ENCODE results near the gene ZBTB34. TPM values are rescaled to one million over a fixed set of nuclear protein-coding genes. Genes with fewer than 3 reads are reported as not detected.

Gene ZBTB34
- total RNA-seq, 1 donor from 2014 or later, result 21.9 TPM

DNA sequence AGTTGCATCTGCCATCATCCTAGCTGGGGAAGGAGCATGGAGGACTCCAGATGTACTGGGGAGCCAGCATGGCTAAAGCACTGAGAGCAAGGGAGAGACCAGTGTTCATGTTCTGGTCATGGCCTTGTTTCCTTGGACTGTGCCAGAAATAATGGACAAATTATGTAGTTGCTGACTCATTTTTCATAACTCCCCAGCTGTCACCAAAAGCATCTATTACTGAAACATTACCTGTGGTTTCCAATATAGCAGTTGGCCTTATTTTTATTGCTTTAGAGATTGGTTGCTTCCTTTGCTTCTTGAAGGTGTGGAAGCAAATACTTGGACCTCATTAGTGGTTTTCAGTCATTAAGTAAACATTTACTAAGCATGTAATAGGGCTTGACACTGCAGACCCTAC is 65.4 kb downstream of the ZBTB34 start:
- Histone ChIP-seq H2AFZ (replicated peaks) (no peak overlapping the region), H3F3A (ENCODE audit: low read depth) (peaks cover 8% of the 10 kb centered on the region), H3K4me2 (no peak overlapping the region), H3K9ac (no peak overlapping the region), H3K79me2 (ENCODE audit: low read depth) (no peaks in the 10 kb centered on the region), H3K9me3 (ENCODE audit: low read depth) (no peaks in the 10 kb centered on the region), H3K27me3 (no peaks in the 10 kb centered on the region), H3K36me3 (no peaks in the 10 kb centered on the region), H3K4me3 (no peak overlapping the region), H3K4me1 (peaks cover 15% of the 10 kb centered on the region), H4K20me1 (ENCODE audit: low read depth) (peaks cover 18% of the 10 kb centered on the region), H3K27ac (no peak overlapping the region)
- H3K9me3 Mint-ChIP-seq, result no peaks in the 10 kb centered on the region
- H3K36me3 Mint-ChIP-seq, result no peaks in the 10 kb centered on the region
- no peaks in the 10 kb centered on the region for H3K27me3 Mint-ChIP-seq (ENCODE audit: insufficient read depth, low read depth)
- no peak overlapping the region for H3K4me3 Mint-ChIP-seq
- H3K4me1 Mint-ChIP-seq, result no peaks in the 10 kb centered on the region
- DNase-seq (ENCODE audit: low spot score), result no peak
- TF ChIP-seq CTCF (IDR thresholded peaks at IDR 0.05) (no peak), EZH2 (IDR thresholded peaks at IDR 0.05) (no peak), EZH2phosphoT487 (IDR thresholded peaks at IDR 0.05) (no peak)
- H3K27ac Mint-ChIP-seq, result no peak overlapping the region

- H3K36me3 ChIP-seq, result no peaks in the 10 kb centered on the region
- no peaks in the 10 kb centered on the region for H3K27me3 Mint-ChIP-seq (ENCODE audit: insufficient read depth, low read depth)
- H3K4me1 Mint-ChIP-seq, result no peaks in the 10 kb centered on the region
- peaks cover 15% of the 10 kb centered on the region for H3K4me1 ChIP-seq
- no peaks in the 10 kb centered on the region for H3K9me3 ChIP-seq (ENCODE audit: low read depth)
- no peaks in the 10 kb centered on the region for H3K9me3 Mint-ChIP-seq
- no peak overlapping the region for H3K4me3 ChIP-seq
- no peak overlapping the region for H3K4me2 ChIP-seq
- H3K9ac ChIP-seq, result no peak overlapping the region
- no peak for DNase-seq (ENCODE audit: low spot score)
- no peaks in the 10 kb centered on the region for H3K36me3 Mint-ChIP-seq
- no peaks in the 10 kb centered on the region for H3K27me3 ChIP-seq
- no peak overlapping the region for H3K27ac ChIP-seq
- H3K27ac Mint-ChIP-seq, result no peak overlapping the region
- no peak overlapping the region for H3K4me3 Mint-ChIP-seq
- peaks cover 8% of the 10 kb centered on the region for H3F3A ChIP-seq (ENCODE audit: low read depth)
- no peak overlapping the region for H2AFZ ChIP-seq (replicated peaks)
- TF ChIP-seq EZH2phosphoT487 (IDR thresholded peaks at IDR 0.05), result no peak
- TF ChIP-seq CTCF (IDR thresholded peaks at IDR 0.05), result no peak
- no peak for TF ChIP-seq EZH2 (IDR thresholded peaks at IDR 0.05)
- peaks cover 18% of the 10 kb centered on the region for H4K20me1 ChIP-seq (ENCODE audit: low read depth)
- H3K79me2 ChIP-seq (ENCODE audit: low read depth), result no peaks in the 10 kb centered on the region
Observed at GRCh38 chr9:126926364-126926763, 65.9 kb downstream of the ZBTB34 start.

DNA sequence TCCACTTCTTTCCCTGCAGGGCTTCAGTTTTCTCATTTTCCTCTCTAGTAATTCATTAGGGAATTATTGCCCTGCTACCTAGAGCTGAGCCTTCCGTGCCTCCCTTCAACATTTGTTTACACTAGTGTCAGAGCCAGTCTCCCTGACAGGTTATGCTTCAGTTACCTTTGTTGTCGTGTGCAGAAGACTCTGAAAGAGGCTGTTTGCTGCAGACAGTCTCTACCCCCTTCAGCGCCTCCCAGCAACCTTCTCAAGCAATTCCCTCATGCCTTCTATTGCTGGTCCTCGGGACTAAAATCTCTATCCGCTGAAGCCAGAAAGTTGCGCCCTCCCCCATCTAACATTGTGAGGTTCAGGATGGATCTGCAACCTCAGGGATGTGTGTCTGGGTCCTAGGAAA is 67.0 kb downstream of the ZBTB34 start:
- Histone ChIP-seq H3K27ac (no peak overlapping the region), H3K27me3 (no peaks in the 10 kb centered on the region), H3K4me3 (no peak overlapping the region), H3K4me1 (peaks cover 18% of the 10 kb centered on the region), H3K9ac (no peak overlapping the region), H4K20me1 (ENCODE audit: low read depth) (peaks cover 18% of the 10 kb centered on the region), H3K9me3 (ENCODE audit: low read depth) (no peaks in the 10 kb centered on the region), H3F3A (ENCODE audit: low read depth) (peaks cover 8% of the 10 kb centered on the region), H3K36me3 (no peaks in the 10 kb centered on the region), H2AFZ (replicated peaks) (no peak overlapping the region), H3K4me2 (peak overlapping the region; percentile 7), H3K79me2 (ENCODE audit: low read depth) (no peaks in the 10 kb centered on the region)
- H3K9me3 Mint-ChIP-seq, result no peaks in the 10 kb centered on the region
- DNase-seq (ENCODE audit: low spot score), result no peak
- no peak for TF ChIP-seq CTCF (IDR thresholded peaks at IDR 0.05)
- H3K27me3 Mint-ChIP-seq (ENCODE audit: insufficient read depth, low read depth), result no peaks in the 10 kb centered on the region
- no peaks in the 10 kb centered on the region for H3K4me1 Mint-ChIP-seq
- no peaks in the 10 kb centered on the region for H3K36me3 Mint-ChIP-seq
- no peak overlapping the region for H3K27ac Mint-ChIP-seq
- H3K4me3 Mint-ChIP-seq, result no peak overlapping the region

Measured in neural progenitor cell (in vitro differentiated cells).